ENCODE measurements around the gene HLA-A.
"Not testable (repeated sequence)": the region's sequence is repeated elsewhere in the genome, so short reads cannot be mapped to it uniquely, and the experiment has no call there.

HLA-A gene

GRCh38 chr6:29976588-29977424, 34.5 kb downstream of the HLA-A start:
- H3K4me1 ChIP-seq (ENCODE audit: control insufficient read depth, low read depth, low read length) = peaks cover 5% of the 10 kb centered on the region
- H3K56ac ChIP-seq (ENCODE audit: low read length) = peak overlapping the region; percentile 69
- H2BK5ac ChIP-seq (ENCODE audit: low read length) = no peak overlapping the region
- no peak overlapping the region for H2AK5ac ChIP-seq (ENCODE audit: low read length)
- H4K8ac ChIP-seq (ENCODE audit: low read depth, low read length) = no peak overlapping the region
- no peak overlapping the region for H2BK120ac ChIP-seq (ENCODE audit: low read depth, low read length)
- H3K4ac ChIP-seq (ENCODE audit: low read depth, low read length) = no peak overlapping the region
- H3K79me2 ChIP-seq (ENCODE audit: control insufficient read depth, insufficient read depth, low read length) = no peaks in the 10 kb centered on the region
- peak overlapping the region; percentile 89 for H3K4me2 ChIP-seq (ENCODE audit: low read length)
- no peaks in the 10 kb centered on the region for H3K79me1 ChIP-seq (ENCODE audit: low read length)
- DNase-seq = peak; percentile 91
- no CpG with 5 or more reads among the region's 66 CpGs for WGBS (ENCODE audit: extremely low coverage, insufficient coverage, low lambda C conversion rate)
- no peaks in the 10 kb centered on the region for H3K36me3 ChIP-seq (ENCODE audit: control insufficient read depth, insufficient read depth, low read length)
- no peak overlapping the region for H2BK15ac ChIP-seq (replicated peaks; ENCODE audit: low read depth)
- no peak overlapping the region for H3K23ac ChIP-seq (ENCODE audit: low read length)
- peak overlapping the region; percentile 61 for H3K9ac ChIP-seq (ENCODE audit: low read length)
- H3K27me3 ChIP-seq (ENCODE audit: insufficient read depth, low read length, poor library complexity) = no peaks in the 10 kb centered on the region
- H3K4me3 ChIP-seq (ENCODE audit: low read length) = peak overlapping the region; percentile 24
- no peak overlapping the region for H4K5ac ChIP-seq (ENCODE audit: low read length)
- H3K27ac ChIP-seq (ENCODE audit: low read depth, low read length) = peak overlapping the region; percentile 8
- H3K18ac ChIP-seq (ENCODE audit: low read length) = peak overlapping the region; percentile 1

GRCh38 chr6:29977425-29977727, 35.0 kb downstream of the HLA-A start:
- Histone ChIP-seq H3K27ac (ENCODE audit: low read depth, low read length) (peak overlapping the region; percentile 8), H2BK120ac (ENCODE audit: low read depth, low read length) (no peak overlapping the region), H3K9ac (ENCODE audit: low read length) (peak overlapping the region; percentile 61), H3K56ac (ENCODE audit: low read length) (peak overlapping the region; percentile 69), H4K8ac (ENCODE audit: low read depth, low read length) (no peak overlapping the region), H3K27me3 (ENCODE audit: insufficient read depth, low read length, poor library complexity) (no peaks in the 10 kb centered on the region), H3K4me3 (ENCODE audit: low read length) (no peak overlapping the region), H3K79me2 (ENCODE audit: control insufficient read depth, insufficient read depth, low read length) (no peaks in the 10 kb centered on the region), H3K79me1 (ENCODE audit: low read length) (no peaks in the 10 kb centered on the region), H4K5ac (ENCODE audit: low read length) (no peak overlapping the region), H3K23ac (ENCODE audit: low read length) (no peak overlapping the region), H2AK5ac (ENCODE audit: low read length) (no peak overlapping the region), H3K4ac (ENCODE audit: low read depth, low read length) (no peak overlapping the region), H3K4me1 (ENCODE audit: control insufficient read depth, low read depth, low read length) (peaks cover 5% of the 10 kb centered on the region), H2BK5ac (ENCODE audit: low read length) (no peak overlapping the region), H3K18ac (ENCODE audit: low read length) (no peak overlapping the region), H3K36me3 (ENCODE audit: control insufficient read depth, insufficient read depth, low read length) (no peaks in the 10 kb centered on the region), H2BK15ac (replicated peaks; ENCODE audit: low read depth) (no peak overlapping the region), H3K4me2 (ENCODE audit: low read length) (peak overlapping the region; percentile 89)
- no CpG with 5 or more reads among the region's 4 CpGs for WGBS (ENCODE audit: extremely low coverage, insufficient coverage, low lambda C conversion rate)
- DNase-seq = no peak

GRCh38 chr6:29980013-29980412, 37.7 kb downstream of the HLA-A start:
- no CpG with 5 or more reads among the region's 4 CpGs for WGBS (ENCODE audit: extremely low coverage, insufficient coverage, low lambda C conversion rate)
- not testable (repeated sequence) for H3K4ac ChIP-seq (ENCODE audit: low read depth, low read length)

GRCh38 chr6:29980511-29980910, 38.2 kb downstream of the HLA-A start:
- H2AK5ac ChIP-seq (ENCODE audit: low read length) = no peak overlapping the region
- H4K5ac ChIP-seq (ENCODE audit: low read length) = no peak overlapping the region
- H3K4me2 ChIP-seq (ENCODE audit: low read length) = no peak overlapping the region
- H3K23ac ChIP-seq (ENCODE audit: low read length) = no peak overlapping the region
- H3K9ac ChIP-seq (ENCODE audit: low read length) = no peak overlapping the region
- no peak for DNase-seq
- H2BK120ac ChIP-seq (ENCODE audit: low read depth, low read length) = no peak overlapping the region
- no CpG with 5 or more reads among the region's 10 CpGs for WGBS (ENCODE audit: extremely low coverage, insufficient coverage, low lambda C conversion rate)
- H3K56ac ChIP-seq (ENCODE audit: low read length) = no peak overlapping the region
- H3K36me3 ChIP-seq (ENCODE audit: control insufficient read depth, insufficient read depth, low read length) = no peaks in the 10 kb centered on the region
- no peaks in the 10 kb centered on the region for H3K79me2 ChIP-seq (ENCODE audit: control insufficient read depth, insufficient read depth, low read length)
- no peak overlapping the region for H4K8ac ChIP-seq (ENCODE audit: low read depth, low read length)
- H2BK5ac ChIP-seq (ENCODE audit: low read length) = no peak overlapping the region
- no peaks in the 10 kb centered on the region for H3K27me3 ChIP-seq (ENCODE audit: insufficient read depth, low read length, poor library complexity)
- H3K4ac ChIP-seq (ENCODE audit: low read depth, low read length) = no peak overlapping the region
- H3K4me1 ChIP-seq (ENCODE audit: control insufficient read depth, low read depth, low read length) = peaks cover 2% of the 10 kb centered on the region
- no peak overlapping the region for H3K27ac ChIP-seq (ENCODE audit: low read depth, low read length)
- H2BK15ac ChIP-seq (replicated peaks; ENCODE audit: low read depth) = no peak overlapping the region
- H3K79me1 ChIP-seq (ENCODE audit: low read length) = no peaks in the 10 kb centered on the region
- no peak overlapping the region for H3K18ac ChIP-seq (ENCODE audit: low read length)
- no peak overlapping the region for H3K4me3 ChIP-seq (ENCODE audit: low read length)

More at GRCh38 chr6:29980013-29980412, 37.7 kb downstream of the HLA-A start:
- H3K18ac ChIP-seq (ENCODE audit: low read length); H3K4me3 ChIP-seq (ENCODE audit: low read length); H2BK120ac ChIP-seq (ENCODE audit: low read depth, low read length); H2BK15ac ChIP-seq (replicated peaks; ENCODE audit: low read depth); H3K27ac ChIP-seq (ENCODE audit: low read depth, low read length); H3K79me1 ChIP-seq (ENCODE audit: low read length); H3K9ac ChIP-seq (ENCODE audit: low read length); H2AK5ac ChIP-seq (ENCODE audit: low read length); H3K23ac ChIP-seq (ENCODE audit: low read length); H4K8ac ChIP-seq (ENCODE audit: low read depth, low read length); H3K4me1 ChIP-seq (ENCODE audit: control insufficient read depth, low read depth, low read length); H3K79me2 ChIP-seq (ENCODE audit: control insufficient read depth, insufficient read depth, low read length); H3K56ac ChIP-seq (ENCODE audit: low read length); H2BK5ac ChIP-seq (ENCODE audit: low read length); H3K4me2 ChIP-seq (ENCODE audit: low read length); DNase-seq; H3K36me3 ChIP-seq (ENCODE audit: control insufficient read depth, insufficient read depth, low read length); H3K27me3 ChIP-seq (ENCODE audit: insufficient read depth, low read length, poor library complexity); H4K5ac ChIP-seq (ENCODE audit: low read length): not testable (repeated sequence)

GRCh38 chr6:29981211-29981812, 39.0 kb downstream of the HLA-A start:
- no CpG with 5 or more reads among the region's 8 CpGs for WGBS (ENCODE audit: extremely low coverage, insufficient coverage, low lambda C conversion rate)
- H2BK15ac ChIP-seq (replicated peaks; ENCODE audit: low read depth) = no peak overlapping the region

More at GRCh38 chr6:29981211-29981812, 39.0 kb downstream of the HLA-A start:
- no peak overlapping the region for H2AK5ac ChIP-seq (ENCODE audit: low read length)
- no peak overlapping the region for H3K4me3 ChIP-seq (ENCODE audit: low read length)
- no peak overlapping the region for H3K4ac ChIP-seq (ENCODE audit: low read depth, low read length)
- H3K23ac ChIP-seq (ENCODE audit: low read length) = no peak overlapping the region
- no peaks in the 10 kb centered on the region for H3K27me3 ChIP-seq (ENCODE audit: insufficient read depth, low read length, poor library complexity)
- H3K4me2 ChIP-seq (ENCODE audit: low read length) = no peak overlapping the region
- H2BK120ac ChIP-seq (ENCODE audit: low read depth, low read length) = no peak overlapping the region
- H2BK5ac ChIP-seq (ENCODE audit: low read length) = no peak overlapping the region
- no peaks in the 10 kb centered on the region for H3K4me1 ChIP-seq (ENCODE audit: control insufficient read depth, low read depth, low read length)
- H4K8ac ChIP-seq (ENCODE audit: low read depth, low read length) = no peak overlapping the region
- no peak overlapping the region for H3K27ac ChIP-seq (ENCODE audit: low read depth, low read length)
- H4K5ac ChIP-seq (ENCODE audit: low read length) = no peak overlapping the region
- no peak overlapping the region for H3K56ac ChIP-seq (ENCODE audit: low read length)
- no peak for DNase-seq
- no peaks in the 10 kb centered on the region for H3K79me1 ChIP-seq (ENCODE audit: low read length)
- no peak overlapping the region for H3K18ac ChIP-seq (ENCODE audit: low read length)
- no peaks in the 10 kb centered on the region for H3K36me3 ChIP-seq (ENCODE audit: control insufficient read depth, insufficient read depth, low read length)
- no peak overlapping the region for H3K9ac ChIP-seq (ENCODE audit: low read length)
- no peaks in the 10 kb centered on the region for H3K79me2 ChIP-seq (ENCODE audit: control insufficient read depth, insufficient read depth, low read length)
